Measurements from ENCODE around the gene ARIH1. TPM values are rescaled to one million over a fixed set of nuclear protein-coding genes. Genes with fewer than 3 reads are reported as not detected.

Gene ARIH1
- total RNA-seq, 4 donors from 2014 or later: 28.2 to 215 (median 53.7) TPM

DNA sequence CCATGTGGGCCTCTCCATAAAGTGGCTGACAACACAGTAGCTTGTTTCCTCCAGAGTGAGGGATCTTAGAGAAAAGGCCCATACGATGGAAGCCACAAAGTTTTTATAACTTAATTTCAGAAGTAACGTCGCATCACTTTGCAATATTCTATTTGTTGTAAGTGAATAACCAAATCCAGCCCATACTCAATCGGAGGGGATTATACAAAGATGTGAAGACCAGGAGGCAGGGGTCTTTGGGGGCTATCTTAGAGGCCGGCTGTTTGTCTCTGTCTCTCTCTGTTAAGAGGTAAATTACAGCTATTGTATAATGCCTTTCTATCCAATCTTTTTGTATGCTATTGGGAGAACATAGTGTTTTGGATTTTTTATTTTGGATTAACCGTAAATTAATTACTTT, 9.1 kb downstream of the ARIH1 start:
- no peak for DNase-seq
- Histone ChIP-seq H3K27me3 (no peaks in the 10 kb centered on the region), H3K9me3 (no peaks in the 10 kb centered on the region), H3K4me3 (no peak overlapping the region), H3K4me1 (peaks cover 0 to 8% of the 10 kb centered on the region in 2 donors), H3K27ac (no peak overlapping the region), H3K36me3 (no peaks in the 10 kb centered on the region)
- intact Hi-C loops (cut with DNase I; ENCODE audit: low total_unique reads): no loop called here
- TF ChIP-seq POLR2A (IDR thresholded peaks at IDR 0.05): no peak
- TF ChIP-seq, protein P1, sequence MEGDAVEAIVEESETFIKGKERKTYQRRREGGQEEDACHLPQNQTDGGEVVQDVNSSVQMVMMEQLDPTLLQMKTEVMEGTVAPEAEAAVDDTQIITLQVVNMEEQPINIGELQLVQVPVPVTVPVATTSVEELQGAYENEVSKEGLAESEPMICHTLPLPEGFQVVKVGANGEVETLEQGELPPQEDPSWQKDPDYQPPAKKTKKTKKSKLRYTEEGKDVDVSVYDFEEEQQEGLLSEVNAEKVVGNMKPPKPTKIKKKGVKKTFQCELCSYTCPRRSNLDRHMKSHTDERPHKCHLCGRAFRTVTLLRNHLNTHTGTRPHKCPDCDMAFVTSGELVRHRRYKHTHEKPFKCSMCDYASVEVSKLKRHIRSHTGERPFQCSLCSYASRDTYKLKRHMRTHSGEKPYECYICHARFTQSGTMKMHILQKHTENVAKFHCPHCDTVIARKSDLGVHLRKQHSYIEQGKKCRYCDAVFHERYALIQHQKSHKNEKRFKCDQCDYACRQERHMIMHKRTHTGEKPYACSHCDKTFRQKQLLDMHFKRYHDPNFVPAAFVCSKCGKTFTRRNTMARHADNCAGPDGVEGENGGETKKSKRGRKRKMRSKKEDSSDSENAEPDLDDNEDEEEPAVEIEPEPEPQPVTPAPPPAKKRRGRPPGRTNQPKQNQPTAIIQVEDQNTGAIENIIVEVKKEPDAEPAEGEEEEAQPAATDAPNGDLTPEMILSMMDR (IDR thresholded peaks at IDR 0.05): no peak

DNA sequence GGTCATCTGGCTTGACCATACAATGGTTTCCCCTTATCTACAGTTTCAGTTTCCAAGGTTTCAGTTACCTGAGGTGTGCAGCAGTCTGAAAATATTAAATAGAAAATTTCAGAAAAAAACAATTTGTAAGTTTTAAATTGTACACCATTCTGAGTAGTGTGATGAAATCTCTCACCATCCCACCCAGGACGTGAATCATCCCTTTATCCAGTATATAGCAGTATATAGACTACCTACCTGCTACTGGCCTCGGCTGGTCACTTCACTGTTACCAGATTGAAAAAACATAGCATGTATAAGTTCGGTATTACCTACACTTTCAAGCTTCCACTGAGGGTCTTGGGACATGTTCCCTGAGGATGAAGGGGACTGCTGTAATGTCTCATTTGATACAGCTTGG, 12.0 kb downstream of the ARIH1 start:
- Histone ChIP-seq H3K9me3 (no peaks in the 10 kb centered on the region), H3K36me3 (no peaks in the 10 kb centered on the region), H3K4me1 (peaks cover 0 to 8% of the 10 kb centered on the region in 2 donors), H3K27me3 (no peaks in the 10 kb centered on the region), H3K27ac (no peak overlapping the region), H3K4me3 (no peak overlapping the region)
- DNase-seq: no peak
- intact Hi-C loops (cut with DNase I; ENCODE audit: low total_unique reads): no loop called here
- no peak for TF ChIP-seq POLR2A (IDR thresholded peaks at IDR 0.05)
- TF ChIP-seq, protein P1 (IDR thresholded peaks at IDR 0.05): no peak

DNA sequence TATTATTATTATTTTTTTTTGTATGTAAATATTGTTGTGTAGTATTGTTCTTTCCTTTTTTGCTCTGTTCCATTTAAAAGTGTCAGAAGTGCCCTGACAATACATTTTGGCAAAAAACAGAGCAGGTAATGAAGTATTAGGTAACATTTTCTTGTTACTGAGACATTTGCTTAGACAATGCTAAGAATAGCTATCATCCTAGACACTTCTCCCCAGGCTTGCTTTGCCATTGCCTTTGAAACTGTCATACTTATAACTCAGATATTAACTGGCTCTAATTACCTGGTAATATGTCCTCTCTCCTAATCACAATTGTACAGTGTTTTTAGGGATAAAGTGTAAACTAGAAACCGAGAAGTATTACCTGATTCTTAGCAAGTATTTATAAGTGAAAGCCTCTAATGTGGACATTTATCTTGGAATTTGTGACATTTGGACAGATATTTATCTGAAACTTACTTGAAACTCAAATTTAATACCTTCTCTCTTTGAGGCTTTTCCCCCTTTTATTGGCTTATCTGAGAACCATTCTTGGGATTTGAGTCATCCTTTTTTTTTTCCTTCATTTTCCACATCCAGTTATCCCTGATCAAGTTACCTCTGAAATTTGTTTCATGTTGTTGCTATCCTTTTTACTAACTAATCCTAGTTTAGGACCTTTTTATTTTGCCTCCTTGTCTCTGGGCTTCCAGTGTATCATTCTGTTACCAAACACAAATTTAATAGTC, 13.1 kb downstream of the ARIH1 start:
- intact Hi-C loops (cut with DNase I; ENCODE audit: low total_unique reads): no loop called here
- Histone ChIP-seq H3K27me3 (no peaks in the 10 kb centered on the region), H3K4me1 (peaks cover 0 to 8% of the 10 kb centered on the region in 2 donors), H3K36me3 (no peaks in the 10 kb centered on the region), H3K4me3 (no peak overlapping the region), H3K9me3 (no peaks in the 10 kb centered on the region), H3K27ac (no peak overlapping the region)
- TF ChIP-seq, protein P1 (IDR thresholded peaks at IDR 0.05): no peak
- no peak for TF ChIP-seq POLR2A (IDR thresholded peaks at IDR 0.05)
- DNase-seq: no peak

DNA sequence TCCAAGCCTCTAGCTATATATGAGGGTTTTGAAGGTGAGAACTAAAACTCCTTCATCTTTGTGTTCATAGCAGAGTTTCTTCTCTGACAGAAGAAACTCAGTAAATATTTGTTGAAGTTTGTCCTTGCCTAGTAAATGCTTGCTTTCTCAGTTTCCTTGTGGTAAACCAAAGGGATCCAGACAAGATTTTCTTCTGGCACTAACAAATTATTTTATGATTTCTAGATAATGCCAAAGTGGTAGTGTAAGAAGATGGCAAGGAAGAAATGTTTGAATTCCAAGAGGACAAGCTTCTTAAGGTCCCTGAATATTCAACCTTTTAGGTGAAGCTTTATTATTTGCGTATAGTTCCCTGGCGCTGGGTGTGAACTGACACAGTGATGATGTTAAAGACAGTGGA, 14.4 kb downstream of the ARIH1 start:
- Histone ChIP-seq H3K36me3 (no peaks in the 10 kb centered on the region), H3K4me1 (peaks cover 0 to under 1% of the 10 kb centered on the region in 2 donors), H3K27ac (no peak overlapping the region), H3K9me3 (no peaks in the 10 kb centered on the region), H3K4me3 (no peak overlapping the region), H3K27me3 (no peaks in the 10 kb centered on the region)
- intact Hi-C loops (cut with DNase I; ENCODE audit: low total_unique reads): no loop called here
- DNase-seq: no peak
- TF ChIP-seq, protein P1 (IDR thresholded peaks at IDR 0.05): no peak
- TF ChIP-seq POLR2A (IDR thresholded peaks at IDR 0.05): no peak

DNA sequence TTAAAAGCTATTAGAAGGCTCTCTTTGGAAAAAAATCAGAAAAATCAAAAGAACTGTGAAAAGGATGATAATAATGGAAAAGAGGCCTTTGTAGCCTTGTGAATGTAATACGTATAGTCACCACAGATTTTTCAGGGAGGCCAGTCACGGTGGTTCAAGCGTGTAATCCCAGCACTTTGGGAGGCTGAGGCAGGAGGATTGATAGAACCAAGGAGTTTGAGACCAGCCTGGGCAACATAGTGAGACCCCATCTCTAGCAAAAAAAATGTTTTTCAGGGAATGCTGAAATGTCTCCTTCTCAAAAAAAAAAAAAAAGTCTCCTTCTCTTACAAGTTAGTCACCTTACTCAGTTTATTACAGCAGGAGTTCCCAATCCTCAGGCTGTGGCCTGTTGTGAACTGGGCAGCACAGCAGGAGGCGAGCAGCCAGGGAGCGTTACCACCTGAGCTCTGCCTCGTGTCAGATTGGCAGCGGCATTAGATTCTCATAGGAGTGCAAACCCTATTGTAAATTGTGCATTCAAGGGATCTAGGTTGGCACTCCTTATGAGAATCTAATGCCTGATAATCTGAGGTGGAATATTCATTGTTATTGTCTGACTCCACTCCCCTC, 15.9 kb downstream of the ARIH1 start:
- H3K4me1 ChIP-seq: no peaks in the 10 kb centered on the region
- no peak for DNase-seq
- intact Hi-C loops (cut with DNase I; ENCODE audit: low total_unique reads): no loop called here
- H3K27ac ChIP-seq: no peak overlapping the region
- TF ChIP-seq, protein P1 (IDR thresholded peaks at IDR 0.05): no peak
- no peak for TF ChIP-seq POLR2A (IDR thresholded peaks at IDR 0.05)
- no peaks in the 10 kb centered on the region for H3K36me3 ChIP-seq
- no peak overlapping the region for H3K4me3 ChIP-seq
- no peaks in the 10 kb centered on the region for H3K27me3 ChIP-seq
- H3K9me3 ChIP-seq: no peaks in the 10 kb centered on the region

Measured in uterus (tissue), 4 donors.